ENCODE data around the gene FAAH.

The FAAH gene

GRCh38 chr1:46401154-46401913, 7.2 kb downstream of the FAAH start:
- no peak for DNase-seq

DNA sequence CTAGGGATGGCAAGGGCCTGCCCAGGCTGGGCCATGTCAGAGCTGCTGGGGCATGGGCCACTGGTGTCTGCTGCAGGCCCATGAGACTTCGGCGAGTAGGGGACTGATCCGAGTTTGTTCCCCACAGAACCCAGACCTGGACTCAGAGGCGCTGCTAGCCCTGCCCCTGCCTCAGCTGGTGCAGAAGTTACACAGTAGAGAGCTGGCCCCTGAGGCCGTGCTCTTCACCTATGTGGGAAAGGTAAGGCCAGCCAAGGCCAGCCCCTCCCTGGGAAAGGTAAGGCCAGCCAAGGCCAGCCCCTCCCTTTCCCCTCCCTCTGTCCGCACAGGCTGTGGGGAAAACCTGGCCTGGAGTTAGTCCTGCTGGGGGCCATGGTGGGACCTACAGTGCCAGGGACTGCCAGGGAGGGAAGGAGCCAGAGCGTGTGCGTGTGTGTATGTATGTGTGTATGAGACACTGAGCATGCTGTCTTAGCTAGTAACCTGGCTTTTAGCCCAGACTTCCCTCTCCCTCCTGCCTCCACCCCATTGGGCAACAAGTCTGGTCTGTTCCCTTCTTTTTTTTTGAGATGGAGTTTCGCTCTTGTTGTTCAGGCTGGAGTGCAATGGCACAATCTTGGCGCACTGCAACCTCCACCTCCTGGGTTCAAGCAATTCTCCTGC, 8.0 kb downstream of the FAAH start:
- DNase-seq, result no peak

DNA sequence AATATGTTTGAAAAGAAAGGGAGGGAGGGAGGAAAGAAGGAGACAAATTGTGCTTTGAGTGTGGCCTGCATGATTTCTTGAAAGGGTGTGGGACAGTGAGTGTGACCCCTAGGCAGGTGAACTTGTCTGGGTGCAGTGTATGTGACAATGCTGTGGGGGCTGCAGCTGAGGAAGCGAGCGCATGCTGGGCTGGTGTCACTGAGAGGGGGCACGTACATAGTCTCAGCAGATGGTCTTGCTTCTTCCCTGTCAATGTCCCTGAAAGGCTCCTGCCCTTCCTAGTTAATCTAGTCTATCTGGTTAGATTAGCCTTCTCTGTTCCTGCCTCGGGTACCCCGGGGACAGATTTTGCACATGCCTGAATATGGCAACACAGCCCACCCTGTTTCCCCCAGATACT, 9.8 kb downstream of the FAAH start:
- DNase-seq, result no peak

- no peak for DNase-seq
Measured at GRCh38 chr1:46404482-46405196, 10.5 kb downstream of the FAAH start.

DNA sequence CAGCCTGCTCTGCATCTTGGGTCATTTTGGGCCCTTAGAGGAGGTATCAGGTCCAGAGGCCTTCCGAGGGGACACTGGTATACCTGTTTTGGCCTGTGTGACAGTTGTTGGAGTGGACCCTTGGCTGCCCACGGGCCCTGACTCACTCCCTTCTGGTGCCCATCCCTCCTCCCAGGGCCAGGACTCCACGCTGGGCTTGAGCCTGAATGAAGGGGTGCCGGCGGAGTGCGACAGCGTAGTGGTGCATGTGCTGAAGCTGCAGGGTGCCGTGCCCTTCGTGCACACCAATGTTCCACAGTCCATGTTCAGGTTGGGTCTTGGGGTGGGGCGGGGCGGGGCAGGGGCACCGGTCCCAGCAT, 11.1 kb downstream of the FAAH start:
- no peak for DNase-seq

GRCh38 chr1:46405724-46406123, 11.6 kb downstream of the FAAH start:
- DNase-seq, result no peak

DNA sequence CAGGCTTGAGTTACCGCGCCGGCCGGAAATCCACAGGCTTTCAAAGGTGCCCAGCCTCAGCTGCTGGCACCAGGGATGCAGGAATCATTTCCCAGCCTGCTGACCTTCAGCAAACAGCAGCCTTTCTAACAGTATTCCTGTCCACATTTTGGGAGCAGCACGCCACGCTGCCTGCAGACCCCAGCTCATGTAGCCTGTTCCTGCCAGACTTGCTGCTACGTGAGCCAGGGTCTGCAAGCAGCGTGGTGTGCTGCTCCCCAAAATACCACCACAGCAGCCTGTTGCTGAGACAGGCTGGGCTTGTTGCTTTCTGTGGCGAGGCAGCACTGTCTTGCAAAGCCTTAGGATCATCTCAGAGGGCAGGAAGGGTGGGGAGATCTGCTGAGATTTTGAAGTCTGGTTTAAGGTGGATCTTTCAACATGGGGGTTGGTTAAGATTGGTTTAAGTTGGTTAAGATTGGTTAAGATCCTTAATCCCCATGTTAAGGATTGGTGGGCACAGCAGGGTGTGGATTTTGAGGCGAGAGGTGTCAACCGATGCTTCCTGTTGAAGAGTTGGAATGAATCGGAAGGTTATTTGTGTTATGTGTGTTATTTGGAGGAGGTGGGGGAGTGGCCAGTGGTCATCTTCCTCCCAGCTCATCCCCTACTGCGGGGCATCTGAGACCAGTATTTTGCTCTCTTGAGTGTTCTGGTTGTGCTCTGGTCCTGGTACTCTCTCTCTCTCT, 12.9 kb downstream of the FAAH start:
- no peak for DNase-seq

GRCh38 chr1:46407636-46408035, 13.5 kb downstream of the FAAH start:
- DNase-seq, result no peak

DNA sequence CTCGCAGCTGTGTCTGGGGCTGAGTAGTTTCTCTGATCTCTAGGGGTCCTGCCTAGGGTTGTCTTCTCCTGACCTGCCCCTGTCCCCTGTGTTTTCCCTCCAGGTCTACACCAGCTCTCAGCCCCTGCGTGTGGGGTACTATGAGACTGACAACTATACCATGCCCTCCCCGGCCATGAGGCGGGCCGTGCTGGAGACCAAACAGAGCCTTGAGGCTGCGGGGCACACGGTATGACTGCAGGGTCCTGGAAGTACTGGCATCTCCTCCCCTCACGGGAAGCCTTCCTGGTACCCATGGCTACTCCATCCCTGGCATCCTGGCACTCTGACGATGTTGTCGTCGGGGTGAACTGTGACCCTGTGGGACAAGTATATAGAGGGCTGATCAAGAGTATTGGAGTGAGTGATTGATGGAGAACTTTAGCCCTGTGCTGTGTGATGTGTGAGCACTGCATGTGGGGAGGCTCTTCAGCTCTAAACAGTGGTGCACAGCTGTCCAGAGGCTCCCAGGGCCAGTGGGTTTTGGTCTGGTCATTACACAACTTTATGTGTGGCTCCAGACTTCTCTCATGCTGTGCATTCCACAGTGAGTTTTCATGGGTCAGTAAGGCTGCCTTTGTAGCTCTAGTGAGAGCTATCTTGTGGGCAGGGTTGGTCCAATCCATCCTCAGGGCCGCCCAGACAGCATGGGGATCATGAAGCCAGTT, 14.4 kb downstream of the FAAH start:
- DNase-seq, result no peak

DNA sequence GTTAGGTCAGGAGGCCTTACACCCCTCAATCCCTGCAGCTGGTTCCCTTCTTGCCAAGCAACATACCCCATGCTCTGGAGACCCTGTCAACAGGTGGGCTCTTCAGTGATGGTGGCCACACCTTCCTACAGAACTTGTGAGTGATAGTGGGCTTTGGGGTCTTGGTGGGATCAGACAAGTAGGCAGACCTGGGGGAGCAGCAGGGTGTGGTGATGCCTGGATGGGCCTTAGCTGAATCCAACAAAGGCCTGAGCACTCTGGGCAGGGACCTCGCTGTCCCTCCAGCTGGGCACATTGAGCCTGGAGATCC, 14.9 kb downstream of the FAAH start:
- no peak for DNase-seq

DNA sequence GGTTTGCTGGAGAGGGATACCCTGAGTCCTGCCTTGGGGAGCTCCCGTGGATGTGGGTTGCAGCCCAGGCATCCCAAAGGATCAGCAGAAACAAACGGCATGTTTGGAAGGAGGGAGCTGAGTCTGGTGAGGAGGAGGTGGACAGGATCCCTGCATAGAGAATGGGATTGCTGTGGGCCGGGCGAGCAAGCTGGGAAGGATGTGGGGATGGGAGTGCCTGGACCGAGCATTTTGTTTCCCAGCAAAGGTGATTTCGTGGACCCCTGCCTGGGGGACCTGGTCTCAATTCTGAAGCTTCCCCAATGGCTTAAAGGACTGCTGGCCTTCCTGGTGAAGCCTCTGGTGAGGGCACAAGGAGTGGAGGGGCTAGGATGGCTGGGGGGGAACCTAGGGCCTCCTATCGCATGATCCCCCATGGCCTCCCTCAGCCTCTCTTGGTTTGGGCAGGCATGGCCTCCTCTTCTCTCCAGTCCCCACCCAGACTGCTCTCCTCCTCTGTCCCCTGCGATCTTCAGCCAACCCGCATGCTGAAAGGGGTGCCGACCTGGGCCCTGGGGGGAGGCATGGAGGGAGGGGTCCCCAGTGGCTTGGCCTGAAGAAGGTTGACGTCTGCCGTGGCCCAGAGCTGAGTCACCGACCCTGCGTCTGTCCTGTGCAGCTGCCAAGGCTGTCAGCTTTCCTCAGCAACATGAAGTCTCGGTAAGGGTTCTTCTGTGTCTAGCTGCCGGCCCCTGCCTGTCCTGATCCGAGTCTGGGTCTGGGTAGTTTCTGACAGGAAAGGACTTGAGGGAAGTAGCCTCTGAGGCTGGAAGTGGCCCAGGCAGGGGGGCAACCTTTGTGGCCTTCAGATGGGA, 16.3 kb downstream of the FAAH start:
- DNase-seq, result no peak

- no peak for DNase-seq
Measured at GRCh38 chr1:46411010-46411405, 16.9 kb downstream of the FAAH start.

DNA sequence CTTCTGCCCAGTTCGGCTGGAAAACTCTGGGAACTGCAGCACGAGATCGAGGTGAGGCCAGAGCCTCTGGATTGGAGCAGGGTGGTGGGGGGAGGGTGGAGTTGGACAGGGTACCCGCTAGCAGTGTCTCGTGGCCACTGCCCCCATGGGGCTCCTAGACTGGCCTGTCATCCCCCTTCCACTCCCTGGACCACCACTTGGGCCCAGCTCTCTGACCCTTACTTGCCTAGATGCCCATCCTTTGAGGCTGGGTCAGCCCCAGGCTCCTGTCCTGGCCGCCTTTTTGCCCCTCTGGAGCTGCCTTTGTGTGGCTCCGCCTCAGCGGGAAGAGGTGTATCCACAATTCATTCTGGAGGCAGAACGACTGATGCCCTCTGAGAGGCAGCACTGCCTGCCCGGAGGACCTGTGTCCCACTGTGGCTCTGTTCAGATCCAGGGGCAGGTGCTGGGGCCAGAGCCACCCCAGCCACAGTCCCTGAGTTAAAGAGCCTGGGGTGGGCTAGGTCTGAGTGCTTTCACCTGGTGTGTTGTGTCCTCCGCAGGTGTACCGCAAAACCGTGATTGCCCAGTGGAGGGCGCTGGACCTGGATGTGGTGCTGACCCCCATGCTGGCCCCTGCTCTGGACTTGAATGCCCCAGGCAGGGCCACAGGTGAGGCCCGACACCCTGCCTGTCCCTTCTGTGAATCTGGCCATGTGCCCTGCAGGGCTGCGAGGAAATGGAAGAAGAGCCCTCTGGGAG, 17.7 kb downstream of the FAAH start:
- DNase-seq, result no peak

GRCh38 chr1:46412893-46413595, 18.9 kb downstream of the FAAH start:
- DNase-seq, result no peak

- DNase-seq, result peak; percentile 47
Measured at GRCh38 chr1:46413596-46413985, 19.5 kb downstream of the FAAH start.

DNA sequence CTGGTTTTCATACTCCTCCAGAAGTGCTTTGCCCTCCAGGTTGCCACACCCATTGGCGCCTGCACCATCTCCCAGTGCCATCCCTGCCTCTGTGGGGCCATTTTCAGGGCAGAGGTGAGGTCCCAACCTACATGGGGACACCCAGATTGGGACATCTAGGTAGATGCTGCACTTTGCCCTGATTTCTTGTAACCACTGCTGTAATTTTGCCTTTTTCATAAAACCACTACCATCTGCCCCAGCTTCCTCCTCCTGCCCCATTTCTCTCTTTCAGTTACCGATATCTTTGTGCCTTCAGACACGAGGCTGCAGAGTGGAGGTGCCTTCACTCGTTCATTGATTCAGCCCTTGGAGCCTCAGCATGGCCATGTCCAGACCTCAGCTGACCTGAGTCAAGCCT, 21.4 kb downstream of the FAAH start:
- no peak for DNase-seq

- no peak for DNase-seq
Measured at GRCh38 chr1:46418976-46419375, 24.9 kb downstream of the FAAH start.

DNA sequence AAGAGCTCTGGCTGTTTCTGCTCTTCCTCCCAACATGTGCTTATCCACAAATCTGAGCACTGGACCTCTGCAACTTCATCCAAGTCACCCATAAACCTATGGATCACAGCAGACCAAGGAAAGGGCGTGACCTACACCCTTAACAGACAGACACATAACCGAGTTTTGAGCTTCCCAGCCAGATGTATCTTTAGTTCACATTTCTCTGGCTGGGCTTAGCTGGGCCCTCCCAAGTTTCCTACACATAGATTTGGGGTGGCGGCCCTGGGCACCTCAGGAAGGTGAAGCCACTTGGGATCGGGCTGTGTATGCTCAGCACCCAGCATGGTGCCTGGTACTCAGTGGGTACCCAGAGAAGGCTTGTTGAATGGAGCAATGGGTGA, 26.4 kb downstream of the FAAH start:
- DNase-seq, result no peak

- DNase-seq, result no peak
Measured at GRCh38 chr1:46421739-46422138, 27.6 kb downstream of the FAAH start.

GRCh38 chr1:46422261-46422871, 28.2 kb downstream of the FAAH start:
- no peak for DNase-seq
